GM12878 (cell line): ENCODE measurements around the gene PRR5. TPM values are rescaled to one million over a fixed set of nuclear protein-coding genes. Genes with fewer than 3 reads are reported as not detected.

ENCODE experiments used
- ATAC-seq: fragments of 200-7000 bp; cut with Tn5 transposase; 3 replicates; pipeline ENCODE4 v1.9.1; 2020; ENCODE audit warnings: mild to moderate bottlenecking, moderate library complexity
- BruUV-seq: library from RNA; stranded (reverse); fragments of 400-500 nt; replicated peaks from 2 replicates; lab custom pipeline; 2021; lab: Mats Ljungman, UMichigan
- CTCF ChIA-PET: fragments of 300-600 bp; sonication (Branson Sonifier 250); formaldehyde crosslinking; extraction: SDS; loops from one replicate; lab custom pipeline; 2021; ENCODE audit warnings: inconsistent platforms; lab: Yijun Ruan, JAX
- POLR2A ChIA-PET: fragments of 350-600 bp; formaldehyde crosslinking; extraction: SDS; loops from one replicate; lab custom pipeline; 2021; ENCODE audit warnings: inconsistent platforms; lab: Charles Lee
- RAD21 ChIA-PET: fragments of 300-600 bp; sonication (Branson Sonifier 250); formaldehyde crosslinking; loops from one replicate; lab custom pipeline; 2023; ENCODE audit warnings: antibody characterized with exemption; ENCODE audit not compliant: unreplicated experiment; lab: Charles Lee
- SMC1A ChIA-PET: fragments of 300-600 bp; sonication (Branson Sonifier 250); formaldehyde crosslinking; loops from one replicate; lab custom pipeline; 2023; ENCODE audit not compliant: unreplicated experiment, uncharacterized antibody; lab: Charles Lee
- DNase-seq: peaks from one replicate; pipeline ENCODE4 v3.0.0-alpha.2; 2011; ENCODE audit warnings: low read depth, low spot score
- FAIRE-seq: peaks from 3 replicates; lab custom pipeline; 2011; peaks lifted over from hg19 to GRCh38; lab: Jason Lieb, UNC
- H2AFZ ChIP-seq: 2 replicates; pipeline ENCODE4 v1.6.0; 2011; ENCODE audit warnings: low read depth, low read length, control low read depth; ENCODE audit not compliant: control insufficient read depth
- H3K27ac ChIP-seq: 2 replicates; pipeline ENCODE4 v1.5.1; 2011; ENCODE audit warnings: control low read depth; ENCODE audit not compliant: control insufficient read depth, insufficient read depth
- H3K27me3 ChIP-seq, 2 experiments: replicated peaks in 1 of 2; 2 replicates each; pipeline versions ENCODE4 v1.6.0 to v1.6.1; 2011; ENCODE audit warnings: low read length in 1 of 2; ENCODE audit not compliant: control insufficient read depth in 2 of 2, insufficient read depth in 2 of 2
- H3K36me3 ChIP-seq, 2 experiments: 2 replicates each; pipeline ENCODE4 v1.5.1; 2011; ENCODE audit warnings: low read length in 1 of 2; ENCODE audit not compliant: control insufficient read depth in 2 of 2, insufficient read depth in 2 of 2
- H3K4me1 ChIP-seq: 2 replicates; pipeline ENCODE4 v1.6.1; 2011; ENCODE audit warnings: mild to moderate bottlenecking, low read length, moderate library complexity, mixed read lengths; ENCODE audit not compliant: control insufficient read depth, insufficient read depth
- H3K4me2 ChIP-seq: 2 replicates; pipeline ENCODE4 v1.6.0; 2011; ENCODE audit warnings: control low read depth; ENCODE audit not compliant: control insufficient read depth, insufficient read depth
- H3K4me3 ChIP-seq: fragments of 200-600 bp; sonication (generic); 2 replicates; pipeline ENCODE4 v1.5.1; 2016
- H3K79me2 ChIP-seq: 2 replicates; pipeline ENCODE4 v1.6.0; 2011; ENCODE audit warnings: low read length; ENCODE audit not compliant: control insufficient read depth, insufficient read depth
- H3K9ac ChIP-seq: 2 replicates; pipeline ENCODE4 v1.8.0; 2011; ENCODE audit warnings: low read length, control low read depth, mixed read lengths; ENCODE audit not compliant: control insufficient read depth, insufficient read depth
- H3K9me3 ChIP-seq: replicated peaks from 3 replicates; pipeline ENCODE4 v1.5.1; 2011; ENCODE audit warnings: mild to moderate bottlenecking, low read length; ENCODE audit not compliant: control insufficient read depth, insufficient read depth
- H4K20me1 ChIP-seq: 2 replicates; pipeline ENCODE4 v1.6.0; 2011; ENCODE audit not compliant: control insufficient read depth, insufficient read depth
- FOS ChIP-seq: IDR thresholded peaks from 3 replicates; pipeline ENCODE4 v1.6.1; 2011; ENCODE audit warnings: borderline replicate concordance; ENCODE audit not compliant: insufficient read length; ENCODE audit errors: extremely low read depth
- GATAD2B ChIP-seq: fragments of 450-650 bp; conservative IDR thresholded peaks from 2 replicates; pipeline ENCODE4 v1.6.1; 2017; ENCODE audit warnings: low read depth, mild to moderate bottlenecking, moderate library complexity
- IRF5 ChIP-seq: fragments of 450-650 bp; IDR thresholded peaks from 2 replicates; pipeline ENCODE4 v1.6.1; 2017; ENCODE audit warnings: borderline replicate concordance
- MEF2A ChIP-seq: IDR thresholded peaks from 2 replicates; pipeline ENCODE4 v1.6.1; 2011; ENCODE audit warnings: low read depth, mild to moderate bottlenecking, low read length, moderate library complexity; ENCODE audit not compliant: insufficient read depth
- POU2F2 ChIP-seq: IDR thresholded peaks from 3 replicates; pipeline ENCODE4 v1.6.1; 2011; ENCODE audit warnings: low read depth, mild to moderate bottlenecking, low read length, borderline replicate concordance
- RAD21 ChIP-seq: IDR thresholded peaks from 2 replicates; pipeline ENCODE4 v1.6.1; 2011; ENCODE audit warnings: mild to moderate bottlenecking, low read depth, low read length, moderate library complexity; ENCODE audit not compliant: insufficient read depth
- RELA ChIP-seq: fragments of 450-650 bp; IDR thresholded peaks from 2 replicates; pipeline ENCODE4 v1.8.0; 2014; ENCODE audit warnings: borderline replicate concordance; ENCODE audit not compliant: partially characterized antibody
- ZSCAN29 ChIP-seq: fragments of 450-650 bp; IDR thresholded peaks from 2 replicates; pipeline ENCODE4 v1.6.1; 2017; ENCODE audit warnings: mild to moderate bottlenecking, moderate library complexity
- ZZZ3 ChIP-seq: IDR thresholded peaks from 2 replicates; pipeline ENCODE4 v1.6.1; 2011; ENCODE audit warnings: low read depth; ENCODE audit not compliant: control insufficient read depth, insufficient read length
- WGBS: methylation state at CpG from one replicate; pipeline ENCODE4 v1.1.6; 2016; ENCODE audit warnings: low lambda C conversion rate; ENCODE audit not compliant: insufficient replicate concordance, insufficient coverage; ENCODE audit errors: missing lambda C conversion rate; 5-methylcytosine and 5-hydroxymethylcytosine counted together
- in situ Hi-C: fragments of 300-500 bp; cut with MboI; formaldehyde crosslinking; loops from 9 replicates; pipeline ENCODE4 v1.14.3; 2018; ENCODE audit warnings: mixed read lengths
- intact Hi-C: fragments of 100-400 bp; cut with micrococcal nuclease; formaldehyde crosslinking; loops from one replicate; pipeline ENCODE4 v1.14.2; 2022; ENCODE audit not compliant: unreplicated experiment
- polyA plus RNA-seq, 11 experiments: library from polyadenylated mRNA; depleted of rRNA in 4 of 11; unstranded in 6 of 11; stranded (reverse) in 5 of 11; fragments of >200 nt; fragmentation: Nextera tagmentation in 4 of 11; fragmentation: Illumina TruSeq in 1 of 11; extraction: Ambion mirVana in 4 of 11; extraction: Trizol in 1 of 11; gene quantifications; 1 replicate in 1 of 11; 2 replicates in 10 of 11; pipeline versions ENCODE4 v1.2.1 to v1.2.3, GENCODE V29; 2011 to 2016; ENCODE audit warnings: inconsistent platforms in 2 of 11, missing spikeins in 2 of 11, low read depth in 1 of 11
- total RNA-seq, 4 experiments: library from RNA; depleted of rRNA in 3 of 4; stranded (reverse); fragments of >200 nt in 3 of 4; fragmentation: Illumina TruSeq in 1 of 4; extraction: Trizol in 1 of 4; gene quantifications; 2 replicates each; pipeline versions ENCODE4 v1.2.1 to v1.2.3, GENCODE V29; 2013 to 2021

The PRR5 gene
- total and polyA plus RNA-seq, 10 of the 15 experiments (the other 5 are each of a cell fraction or from before 2014, with no cell fraction given): 0.03 to 9.4 (median 1.5) TPM

- TF ChIP-seq FOS: no peak
- TF ChIP-seq ZSCAN29: no peak
- no peak for TF ChIP-seq GATAD2B
- TF ChIP-seq MEF2A: no peak
- no peak for TF ChIP-seq IRF5
Measured at GRCh38 chr22:44680058-44680457, 21.9 kb upstream of the PRR5 start (continued).

- RAD21 ChIA-PET: no interaction called here
Measured at GRCh38 chr22:44680481-44680894, 21.5 kb upstream of the PRR5 start.

More at GRCh38 chr22:44680481-44680894, 21.5 kb upstream of the PRR5 start:
- Histone ChIP-seq H3K9ac (no peak overlapping the region), H4K20me1 (no peaks in the 10 kb centered on the region), H3K36me3 (no peaks in the 10 kb centered on the region), H3K4me2 (no peak overlapping the region), H3K4me1 (peaks cover 41% of the 10 kb centered on the region), H3K79me2 (no peaks in the 10 kb centered on the region), H3K4me3 (no peak overlapping the region), H2AFZ (no peak overlapping the region), H3K27me3 (no peaks in the 10 kb centered on the region), H3K27ac (no peak overlapping the region), H3K9me3 (no peaks in the 10 kb centered on the region; the same call in 2 of the 3 replicates)
- no peak for ATAC-seq
- no TSS peak for BruUV-seq
- WGBS: 75% methylated on average over 7 of the region's 7 CpGs
- ChIA-PET CTCF (no interaction called here), SMC1A (no interaction called here), POLR2A (no interaction called here)
- no peak for TF ChIP-seq ZZZ3
- TF ChIP-seq RELA: no peak
- no peak for TF ChIP-seq RAD21
- no peak for TF ChIP-seq POU2F2
- in situ Hi-C loops: no loop called here
- DNase-seq: no peak
- intact Hi-C loops: no loop called here
- FAIRE-seq: no peak
